Erythroblast (primary cell): ENCODE measurements around the gene IWS1.
"Not testable (repeated sequence)": the region's sequence is repeated elsewhere in the genome, so short reads cannot be mapped to it uniquely, and the experiment has no call there.

Experiments used
- DNase-seq, 2 experiments: peaks; one replicate each; lab custom pipeline; 2025; lab: John Stamatoyannopoulos, UW
- GATA1 ChIP-seq: IDR thresholded peaks from 2 replicates; pipeline ENCODE4 v1.6.1; 2011; ENCODE audit warnings: low read depth, mild to moderate bottlenecking, control low read depth, low read length, moderate library complexity
- POLR2A ChIP-seq: IDR thresholded peaks from 2 replicates; pipeline ENCODE4 v1.6.1; 2011; ENCODE audit warnings: mild to moderate bottlenecking, low read length

Gene IWS1

GRCh38 chr2:127546797-127547196, 20.5 kb upstream of the IWS1 start:
- no peak for DNase-seq
- TF ChIP-seq GATA1, result no peak
- no peak for TF ChIP-seq POLR2A

DNA sequence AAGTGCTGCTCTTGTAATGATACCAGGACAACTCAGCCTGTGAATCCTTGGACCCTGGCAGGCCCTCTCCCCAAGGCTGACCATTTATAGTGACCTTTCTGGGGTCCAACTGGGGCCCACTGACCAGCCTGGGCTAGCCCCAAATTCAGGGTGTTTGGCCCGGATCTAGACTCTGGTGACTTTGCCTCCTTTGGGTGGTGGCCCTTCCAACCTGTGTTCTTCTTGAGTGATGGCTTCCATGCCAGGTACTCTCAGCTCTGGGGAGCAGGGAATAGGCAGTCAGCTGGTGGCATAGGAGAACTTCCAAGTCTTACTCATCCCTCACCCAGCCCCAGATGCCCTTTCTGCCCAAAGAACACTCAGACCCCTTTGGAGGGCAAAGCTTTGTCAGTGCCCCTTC, 19.5 kb upstream of the IWS1 start:
- TF ChIP-seq POLR2A (no peak), GATA1 (no peak)
- no peak for DNase-seq

DNA sequence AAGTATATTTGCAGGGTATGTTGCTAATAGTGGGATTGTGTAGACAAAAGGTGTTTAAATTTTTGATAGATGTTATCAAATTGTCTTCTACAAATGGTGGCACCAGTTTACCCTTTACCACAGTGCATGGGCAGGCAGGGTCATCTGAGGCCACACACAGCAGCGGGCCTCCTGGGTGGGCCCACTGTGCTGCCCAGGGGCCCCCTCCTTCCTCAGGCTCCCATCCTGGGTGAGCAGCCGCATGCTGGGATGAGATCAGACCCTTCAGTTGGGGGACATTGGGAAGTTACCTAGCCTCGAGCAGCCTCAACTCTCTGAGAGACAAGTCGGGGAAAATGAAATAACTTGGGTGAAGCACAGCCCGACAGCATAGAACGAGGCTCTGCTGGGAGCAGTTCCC, 18.9 kb upstream of the IWS1 start:
- DNase-seq, result no peak
- TF ChIP-seq POLR2A, result no peak
- TF ChIP-seq GATA1, result no peak

DNA sequence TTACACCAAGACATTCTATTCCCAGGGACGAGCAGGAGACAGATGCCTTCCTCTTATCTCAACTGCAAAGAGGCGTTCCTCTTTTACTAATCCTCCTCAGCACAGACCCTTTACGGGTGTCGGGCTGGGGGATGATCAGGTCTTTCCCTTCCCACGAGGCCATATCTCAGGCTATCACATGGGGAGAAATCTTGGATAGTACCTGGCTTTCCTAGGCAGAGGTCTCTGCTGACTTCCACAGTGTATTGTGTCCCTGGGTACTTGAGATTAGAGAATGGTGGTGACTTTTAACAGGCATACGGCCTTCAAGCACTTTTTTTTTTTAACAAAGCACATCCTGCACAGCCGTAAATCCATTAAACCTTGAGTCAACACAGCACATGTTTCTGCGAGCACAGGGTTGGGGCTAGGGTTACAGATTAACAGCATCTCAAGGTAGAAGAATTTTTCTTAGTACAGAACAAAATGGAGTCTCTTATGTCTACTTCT, 16.8 kb upstream of the IWS1 start:
- DNase-seq, result peak; percentile 13 to 63

DNA sequence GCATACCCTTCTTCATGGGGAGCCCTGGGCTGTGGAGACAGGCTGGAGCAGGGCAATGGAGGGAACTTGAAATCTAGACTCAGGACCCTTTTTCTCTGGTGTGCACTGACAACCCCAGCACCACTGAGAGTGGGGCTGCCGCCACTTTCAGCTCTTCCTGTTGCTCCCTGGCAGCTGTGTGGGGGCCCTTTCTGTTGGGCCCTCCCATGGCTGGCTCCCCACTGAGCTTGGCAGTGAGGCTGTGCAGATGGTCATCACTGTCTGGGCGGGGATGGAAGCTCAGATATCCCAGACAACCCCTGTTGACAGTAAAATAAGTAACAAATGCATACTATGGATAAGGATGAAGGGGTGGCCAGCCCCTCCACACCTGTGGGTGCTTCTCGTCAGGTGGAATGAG, 15.9 kb upstream of the IWS1 start:
- peak in 1 of 2 experiments; percentile 30 for DNase-seq
- no peak for TF ChIP-seq GATA1
- no peak for TF ChIP-seq POLR2A

GRCh38 chr2:127541809-127542208, 15.5 kb upstream of the IWS1 start:
- DNase-seq, result no peak
- no peak for TF ChIP-seq POLR2A
- no peak for TF ChIP-seq GATA1

GRCh38 chr2:127537644-127538043, 11.4 kb upstream of the IWS1 start:
- TF ChIP-seq GATA1, result no peak
- TF ChIP-seq POLR2A, result no peak
- no peak for DNase-seq

DNA sequence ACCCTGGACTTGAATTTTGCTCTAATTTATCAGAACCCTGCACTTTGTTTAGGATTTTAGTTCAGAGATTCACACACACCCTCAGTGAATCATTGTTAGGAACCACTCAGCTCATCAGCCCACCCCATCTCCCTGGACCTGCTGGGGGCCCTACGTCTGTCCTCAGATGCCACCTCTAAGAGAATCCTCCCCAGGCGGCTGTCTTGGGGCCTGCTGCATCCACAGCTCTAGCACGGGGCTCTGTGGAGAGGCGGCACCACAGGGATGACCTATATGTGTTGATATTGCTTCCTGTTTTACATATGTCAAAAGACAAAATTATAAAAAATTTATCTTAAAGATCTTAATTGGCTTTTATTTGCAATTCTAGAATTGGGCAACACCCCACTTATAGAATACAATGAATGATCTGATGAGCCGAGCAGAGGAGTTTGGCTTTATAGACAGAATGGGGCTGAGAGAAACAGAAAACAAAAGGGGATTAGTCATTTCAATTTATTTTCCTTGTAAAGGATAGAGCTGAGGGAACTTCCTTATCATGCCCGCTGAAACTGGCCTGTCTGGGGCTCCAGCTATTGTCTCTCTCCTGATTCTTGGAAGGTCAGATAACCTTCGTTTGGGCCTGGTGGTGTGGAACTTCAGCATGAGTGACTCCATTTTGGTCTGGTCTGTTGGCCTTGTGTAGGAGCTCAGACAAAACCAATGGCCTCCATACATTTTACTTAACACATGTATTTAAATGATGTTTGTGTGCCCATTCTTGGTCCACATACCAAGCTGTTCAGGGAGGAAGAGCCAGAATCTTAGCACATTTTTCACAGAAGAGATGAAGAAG, 10.6 kb upstream of the IWS1 start:
- TF ChIP-seq GATA1, result no peak
- TF ChIP-seq POLR2A, result no peak
- no peak for DNase-seq

DNA sequence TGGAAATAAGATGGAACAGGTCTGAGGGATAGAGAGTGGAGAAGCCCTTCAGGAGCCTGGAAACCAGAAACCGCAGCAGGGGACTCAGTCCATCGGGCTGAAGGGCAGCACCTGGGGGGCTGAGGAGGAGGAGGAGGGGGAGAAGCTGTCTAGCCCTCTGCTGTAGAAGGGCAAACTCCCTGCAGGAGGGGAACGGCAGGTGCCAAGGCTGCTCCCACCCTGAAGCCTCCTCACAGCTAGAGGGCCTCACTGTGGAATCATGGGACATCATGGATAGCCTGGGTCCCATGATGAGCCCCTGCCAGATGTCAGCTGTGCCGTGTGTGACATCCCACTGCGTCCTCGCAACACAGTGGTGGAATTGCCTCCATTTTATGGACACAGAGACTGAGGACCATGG, 9.6 kb upstream of the IWS1 start:
- DNase-seq, result no peak
- no peak for TF ChIP-seq POLR2A
- no peak for TF ChIP-seq GATA1

GRCh38 chr2:127535422-127535901, 9.2 kb upstream of the IWS1 start, which contains the start of gene MYO7B:
MYO7B (plus strand) TSS chr2:127535683; CDS start chr2:127559723, 24,040 bp downstream.
- TF ChIP-seq GATA1 (no peak), POLR2A (no peak)
- DNase-seq, result no peak

DNA sequence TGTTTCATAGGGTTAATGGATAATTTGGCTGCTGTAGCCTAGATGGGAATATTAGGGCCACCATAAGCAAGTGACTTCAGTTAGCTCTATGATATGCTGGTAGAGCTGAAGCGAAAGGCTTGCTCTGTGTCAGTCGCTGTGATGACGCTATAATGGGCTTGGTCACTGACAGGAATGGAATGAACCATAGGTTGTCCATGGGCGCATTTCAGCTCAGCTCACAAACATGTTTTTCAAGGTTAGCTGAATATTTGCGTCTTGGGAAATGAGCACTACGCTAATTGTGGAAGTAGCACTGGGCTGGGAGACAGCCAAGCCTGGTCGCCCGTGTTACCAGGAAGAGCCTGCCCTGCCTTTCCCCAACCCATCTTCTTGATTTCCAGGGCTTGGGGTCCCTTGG, 6.0 kb upstream of the IWS1 start:
- TF ChIP-seq POLR2A (no peak), GATA1 (no peak)
- DNase-seq, result no peak

DNA sequence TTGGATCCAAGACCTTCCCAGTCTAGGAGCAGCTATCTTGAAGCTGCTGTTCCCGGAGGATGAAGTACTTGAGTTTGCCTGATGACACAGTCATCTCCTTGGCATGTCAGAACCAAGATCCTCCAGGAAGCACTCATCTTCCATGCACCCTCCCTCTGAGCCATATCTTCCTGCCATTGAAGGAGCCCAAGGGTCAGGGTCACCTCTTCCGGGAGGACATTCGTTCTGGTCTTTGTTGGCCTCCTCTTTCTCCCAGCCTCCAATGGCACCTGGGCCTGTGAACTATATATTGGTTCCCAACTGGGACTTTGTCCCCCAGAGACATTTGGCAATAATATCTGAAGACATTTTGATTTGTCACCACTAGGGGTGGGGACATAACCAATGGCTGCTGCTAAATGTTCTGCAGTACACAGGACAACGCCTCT, 4.9 kb upstream of the IWS1 start:
- TF ChIP-seq GATA1 (no peak), POLR2A (no peak)
- DNase-seq, result no peak

DNA sequence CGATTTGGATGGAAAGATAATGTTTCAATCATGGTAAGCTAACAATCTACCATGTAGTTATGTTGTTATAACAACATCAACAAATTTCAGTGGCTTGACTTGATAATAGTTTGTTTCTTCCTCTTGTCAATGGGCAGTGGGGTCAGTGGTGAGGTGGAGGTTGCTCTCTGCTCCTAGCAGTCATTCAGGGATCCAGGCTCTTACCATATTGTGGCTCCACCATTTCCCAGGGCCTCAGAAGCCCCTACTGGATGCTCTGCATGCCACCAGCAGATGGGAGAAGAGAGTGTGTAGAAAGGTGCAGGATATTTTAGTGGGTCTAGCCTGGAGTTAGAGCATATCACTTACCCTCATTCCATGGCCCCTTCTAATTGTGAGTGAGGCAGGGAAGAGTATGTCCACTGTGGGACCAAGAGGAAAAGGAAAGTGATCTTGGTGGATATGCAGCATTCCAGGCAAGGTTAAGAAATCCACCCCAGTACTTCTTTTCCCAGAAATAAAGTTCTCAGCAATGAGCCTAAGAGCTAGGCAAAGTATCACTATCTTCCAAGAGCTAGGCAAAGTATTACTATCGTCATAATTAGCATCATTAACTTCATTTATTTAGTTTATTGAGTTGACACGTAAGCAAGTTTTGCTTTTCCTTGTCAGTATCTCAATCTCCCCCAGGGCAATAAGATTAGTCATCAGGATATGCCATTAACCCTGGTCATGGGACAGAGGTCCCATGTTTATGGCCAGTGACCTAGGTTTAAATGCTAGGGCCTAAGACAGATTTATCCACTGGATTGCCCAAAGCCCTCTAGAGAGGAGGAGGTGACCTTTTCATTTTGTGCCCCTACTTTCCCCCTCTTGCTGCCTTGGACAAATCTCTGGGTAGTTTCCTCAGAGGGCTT, 4.2 kb upstream of the IWS1 start:
- TF ChIP-seq POLR2A (no peak), GATA1 (no peak)

DNA sequence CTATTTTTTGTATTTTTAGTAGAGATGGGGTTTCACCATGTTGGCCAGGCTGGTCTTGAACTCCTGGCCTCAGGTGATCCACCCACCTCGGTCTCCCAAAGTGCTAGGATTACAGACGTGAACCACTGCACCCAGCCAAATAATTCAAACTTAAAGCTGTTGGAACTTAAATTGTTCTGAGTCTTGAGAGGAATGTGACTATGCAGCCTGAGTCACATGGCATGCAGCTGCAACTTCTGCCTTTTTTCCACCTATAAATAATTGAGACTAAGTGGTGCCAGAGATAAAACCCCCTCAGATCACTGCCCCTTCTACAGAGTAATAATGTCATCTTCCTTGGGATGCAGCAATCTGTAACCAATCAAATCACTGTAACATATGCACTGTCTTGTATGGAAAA, 3.1 kb upstream of the IWS1 start:
- not testable (repeated sequence) for DNase-seq

More for the DNA sequence above, 4.2 kb upstream of the IWS1 start:
- DNase-seq, result no peak

- no peak for TF ChIP-seq POLR2A
- TF ChIP-seq GATA1, result no peak
- DNase-seq, result no peak
These were observed 2.2 kb upstream of the IWS1 start for GRCh38 chr2:127528487-127528886.
